Activated CD8-positive, alpha-beta memory T cell treated with anti-CD3 and anti-CD28 coated beads, Interleukin-2, amount 50 U/mL, for 24 hours (primary cell): Measurements from ENCODE around the gene ANKHD1.

Experiments used
- DNase-seq: peaks from one replicate; pipeline ENCODE4 v3.0.0-alpha.2; 2020; ENCODE audit errors: extremely low read depth

ANKHD1 gene

GRCh38 chr5:140545606-140546005, 144.0 kb downstream of the ANKHD1 start:
- DNase-seq = no peak

- DNase-seq = no peak
Observed at GRCh38 chr5:140546851-140547507, 145.3 kb downstream of the ANKHD1 start.

GRCh38 chr5:140547508-140548299, 146.1 kb downstream of the ANKHD1 start, which contains the start of gene EIF4EBP3:
Gene EIF4EBP3 (plus strand): TSS chr5:140547662. CDS start chr5:140547738, 76 bp downstream.
- peak; percentile 62 for DNase-seq

GRCh38 chr5:140548300-140548688, 146.7 kb downstream of the ANKHD1 start:
- DNase-seq = no peak

- no peak for DNase-seq
Observed at GRCh38 chr5:140548791-140549190, 147.2 kb downstream of the ANKHD1 start.

- no peak for DNase-seq
Observed at GRCh38 chr5:140549237-140550144, 147.9 kb downstream of the ANKHD1 start.

- DNase-seq = no peak
Observed at GRCh38 chr5:140550147-140551079, 148.8 kb downstream of the ANKHD1 start.

GRCh38 chr5:140551872-140552271, 150.2 kb downstream of the ANKHD1 start:
- DNase-seq = no peak

- DNase-seq = no peak
Observed at GRCh38 chr5:140553657-140554056, 152.0 kb downstream of the ANKHD1 start.

- no peak for DNase-seq
Observed at GRCh38 chr5:140554454-140554853, 152.8 kb downstream of the ANKHD1 start.

- no peak for DNase-seq
Observed at GRCh38 chr5:140555747-140556312, 154.2 kb downstream of the ANKHD1 start.

- no peak for DNase-seq
Observed at GRCh38 chr5:140556438-140556837, 154.8 kb downstream of the ANKHD1 start.

GRCh38 chr5:140557136-140557805, 155.6 kb downstream of the ANKHD1 start, which contains the start of gene SRA1:
Gene SRA1 (minus strand): TSS chr5:140557473. CDS start chr5:140557452, 21 bp downstream.
- DNase-seq = peak; percentile 63

- no peak for DNase-seq
Observed at GRCh38 chr5:140557965-140558364, 156.3 kb downstream of the ANKHD1 start.

- no peak for DNase-seq
Observed at GRCh38 chr5:140558542-140558941, 156.9 kb downstream of the ANKHD1 start.

GRCh38 chr5:140560227-140560626, 158.6 kb downstream of the ANKHD1 start:
- no peak for DNase-seq

GRCh38 chr5:140561753-140562523, 160.3 kb downstream of the ANKHD1 start:
- DNase-seq = no peak

- DNase-seq = no peak
Observed at GRCh38 chr5:140563596-140563995, 162.0 kb downstream of the ANKHD1 start.
